ENCODE data around the gene CBFA2T2.

DNA sequence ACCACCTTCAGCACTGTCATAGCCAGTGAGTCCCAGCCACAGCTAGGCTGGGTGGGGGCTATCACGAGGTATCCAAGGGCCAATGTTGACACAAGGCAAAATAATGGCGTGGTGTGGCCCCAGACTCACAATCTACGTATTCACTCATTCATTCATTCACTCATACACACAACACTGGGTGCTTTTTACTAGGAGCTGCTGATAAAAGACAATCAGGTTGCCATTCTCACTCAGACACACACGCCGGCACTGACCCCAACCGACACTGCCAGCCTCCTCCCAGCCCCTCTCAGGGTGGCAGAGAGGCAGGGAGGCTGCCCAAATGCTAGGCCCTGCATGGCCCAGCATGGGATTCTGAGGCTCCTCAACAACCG, 170.8 kb downstream of the CBFA2T2 start:
- no peak for TF ChIP-seq POLR2AphosphoS5 (IDR thresholded peaks at IDR 0.05)
- TF ChIP-seq, protein P1, sequence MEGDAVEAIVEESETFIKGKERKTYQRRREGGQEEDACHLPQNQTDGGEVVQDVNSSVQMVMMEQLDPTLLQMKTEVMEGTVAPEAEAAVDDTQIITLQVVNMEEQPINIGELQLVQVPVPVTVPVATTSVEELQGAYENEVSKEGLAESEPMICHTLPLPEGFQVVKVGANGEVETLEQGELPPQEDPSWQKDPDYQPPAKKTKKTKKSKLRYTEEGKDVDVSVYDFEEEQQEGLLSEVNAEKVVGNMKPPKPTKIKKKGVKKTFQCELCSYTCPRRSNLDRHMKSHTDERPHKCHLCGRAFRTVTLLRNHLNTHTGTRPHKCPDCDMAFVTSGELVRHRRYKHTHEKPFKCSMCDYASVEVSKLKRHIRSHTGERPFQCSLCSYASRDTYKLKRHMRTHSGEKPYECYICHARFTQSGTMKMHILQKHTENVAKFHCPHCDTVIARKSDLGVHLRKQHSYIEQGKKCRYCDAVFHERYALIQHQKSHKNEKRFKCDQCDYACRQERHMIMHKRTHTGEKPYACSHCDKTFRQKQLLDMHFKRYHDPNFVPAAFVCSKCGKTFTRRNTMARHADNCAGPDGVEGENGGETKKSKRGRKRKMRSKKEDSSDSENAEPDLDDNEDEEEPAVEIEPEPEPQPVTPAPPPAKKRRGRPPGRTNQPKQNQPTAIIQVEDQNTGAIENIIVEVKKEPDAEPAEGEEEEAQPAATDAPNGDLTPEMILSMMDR (IDR thresholded peaks at IDR 0.05), result no peak
- TF ChIP-seq POLR2A (IDR thresholded peaks at IDR 0.05), result no peak
- TF ChIP-seq EP300 (IDR thresholded peaks at IDR 0.05), result no peak

Data from stomach (tissue), 4 donors.